WTC11 (cell line): ENCODE data around the gene RP2. TPM values are rescaled to one million over a fixed set of nuclear protein-coding genes. Genes with fewer than 3 reads are reported as not detected.

ENCODE experiments used
- ATAC-seq: fragments of 200-7000 bp; cut with Tn5 transposase; 2 replicates; pipeline ENCODE4 v1.10.0; 2021; ENCODE audit warnings: mild to moderate bottlenecking, moderate library complexity
- CTCF ChIA-PET: fragments of 300-600 bp; sonication (Branson Sonifier 250); formaldehyde crosslinking; loops from one replicate; lab custom pipeline; 2021; ENCODE audit warnings: antibody characterized with exemption; lab: Charles Lee
- POLR2A ChIA-PET: fragments of 350-600 bp; sonication (Branson Sonifier 250); formaldehyde crosslinking; loops from one replicate; lab custom pipeline; 2021; ENCODE audit warnings: antibody characterized with exemption; lab: Charles Lee
- DNase-seq: peaks from one replicate; pipeline ENCODE4 v3.0.0; 2021; ENCODE audit warnings: low spot score
- H3K27ac Mint-ChIP-seq: 2 replicates; pipeline ENCODE4 v1.8.0; 2021; ENCODE audit warnings: mixed read lengths
- H3K27me3 Mint-ChIP-seq: 2 replicates; pipeline ENCODE4 v1.8.0; 2021; ENCODE audit warnings: low read depth, mild to moderate bottlenecking, moderate library complexity, mixed read lengths
- H3K36me3 Mint-ChIP-seq: 2 replicates; pipeline ENCODE4 v1.8.0; 2021; ENCODE audit warnings: mixed read lengths
- H3K4me1 Mint-ChIP-seq: 2 replicates; pipeline ENCODE4 v1.8.0; 2022; ENCODE audit warnings: mixed read lengths
- H3K4me3 Mint-ChIP-seq: 2 replicates; pipeline ENCODE4 v1.8.0; 2021; ENCODE audit warnings: mild to moderate bottlenecking, moderate library complexity, mixed read lengths
- H3K9me3 Mint-ChIP-seq: 2 replicates; pipeline ENCODE4 v1.8.0; 2021; ENCODE audit warnings: mixed read lengths
- CBFB ChIP-seq: sonication (generic); formaldehyde crosslinking; IDR thresholded peaks from 2 replicates; pipeline ENCODE4 v1.8.1; 2022; ENCODE audit warnings: mild to moderate bottlenecking, low read depth, missing genetic modification reagents
- E2F1 ChIP-seq: sonication (generic); formaldehyde crosslinking; IDR thresholded peaks from 2 replicates; pipeline ENCODE4 v1.8.0; 2022; ENCODE audit warnings: mild to moderate bottlenecking, missing genetic modification reagents
- E2F4 ChIP-seq: sonication (generic); formaldehyde crosslinking; IDR thresholded peaks from 2 replicates; pipeline ENCODE4 v1.8.1; 2022; ENCODE audit warnings: low read depth, mild to moderate bottlenecking, moderate library complexity, missing genetic modification reagents, borderline replicate concordance
- ELF4 ChIP-seq: sonication (generic); formaldehyde crosslinking; IDR thresholded peaks from 2 replicates; pipeline ENCODE4 v1.8.1; 2022; ENCODE audit warnings: low read depth, mild to moderate bottlenecking, moderate library complexity, missing genetic modification reagents
- FOXP4 ChIP-seq: sonication (generic); formaldehyde crosslinking; IDR thresholded peaks from 2 replicates; pipeline ENCODE4 v1.8.0; 2022; ENCODE audit warnings: mild to moderate bottlenecking, missing genetic modification reagents
- GABPB1 ChIP-seq: sonication (generic); formaldehyde crosslinking; IDR thresholded peaks from 2 replicates; pipeline ENCODE4 v1.8.1; 2023; ENCODE audit warnings: mild to moderate bottlenecking, missing genetic modification reagents
- JUN ChIP-seq: sonication (generic); formaldehyde crosslinking; IDR thresholded peaks from 2 replicates; pipeline ENCODE4 v1.8.0; 2023; ENCODE audit warnings: mild to moderate bottlenecking, missing genetic modification reagents
- PRRX2 ChIP-seq: fragments of 250-450 bp; sonication (Bioruptor Pico); IDR thresholded peaks from 2 replicates; pipeline ENCODE4 v1.8.0; 2021; ENCODE audit warnings: mild to moderate bottlenecking
- RELA ChIP-seq: sonication (generic); formaldehyde crosslinking; IDR thresholded peaks from 2 replicates; pipeline ENCODE4 v1.8.1; 2022; ENCODE audit warnings: missing genetic modification reagents, mild to moderate bottlenecking, borderline replicate concordance
- USF1 ChIP-seq: sonication (generic); formaldehyde crosslinking; IDR thresholded peaks from 2 replicates; pipeline ENCODE4 v1.8.0; 2022; ENCODE audit warnings: mild to moderate bottlenecking, missing genetic modification reagents
- ZBTB43 ChIP-seq: sonication (generic); formaldehyde crosslinking; IDR thresholded peaks from 2 replicates; pipeline ENCODE4 v1.8.1; 2023; ENCODE audit warnings: mild to moderate bottlenecking, missing genetic modification reagents
- ZNF121 ChIP-seq: sonication (generic); formaldehyde crosslinking; IDR thresholded peaks from 2 replicates; pipeline ENCODE4 v1.8.0; 2023; ENCODE audit warnings: missing genetic modification reagents
- ZNF219 ChIP-seq: sonication (generic); formaldehyde crosslinking; IDR thresholded peaks from 2 replicates; pipeline ENCODE4 v1.8.0; 2023; ENCODE audit warnings: missing genetic modification reagents, mild to moderate bottlenecking, borderline replicate concordance
- ZNF281 ChIP-seq: sonication (generic); formaldehyde crosslinking; IDR thresholded peaks from 2 replicates; pipeline ENCODE4 v1.8.0; 2023; ENCODE audit warnings: mild to moderate bottlenecking, missing genetic modification reagents
- ZNF396 ChIP-seq: fragments of 250-450 bp; sonication (Bioruptor Pico); IDR thresholded peaks from 2 replicates; pipeline ENCODE4 v1.8.0; 2021; ENCODE audit warnings: mild to moderate bottlenecking, moderate library complexity, borderline replicate concordance
- ZNF425 ChIP-seq: fragments of 250-450 bp; sonication (Bioruptor Pico); conservative IDR thresholded peaks from 2 replicates; pipeline ENCODE4 v1.9.0; 2021; ENCODE audit warnings: mild to moderate bottlenecking
- ZNF512 ChIP-seq: sonication (generic); formaldehyde crosslinking; IDR thresholded peaks from 2 replicates; pipeline ENCODE4 v1.8.1; 2022; ENCODE audit warnings: missing genetic modification reagents, borderline replicate concordance
- total RNA-seq: library from RNA; stranded (reverse); gene quantifications from 3 replicates; pipeline ENCODE4 v1.2.3, GENCODE V29; 2021

The RP2 gene
- total RNA-seq, 1 experiment from 2014 or later, result 6.9 TPM

- ATAC-seq (no peak), DNase-seq (no peak)
- Mint-ChIP-seq H3K4me3 (no peak overlapping the region), H3K4me1 (no peaks in the 10 kb centered on the region), H3K36me3 (0 out of 2 replicates have a peak, but pooled peaks cover 3% of the 10 kb centered on the region), H3K27ac (no peak overlapping the region), H3K27me3 (no peaks in the 10 kb centered on the region), H3K9me3 (no peaks in the 10 kb centered on the region)
- ChIA-PET POLR2A (no interaction called here), CTCF (no interaction called here)
- TF ChIP-seq ZNF425 (CRISPR knock-in tag), result no peak
- TF ChIP-seq FOXP4 (CRISPR knock-in tag), result no peak
- TF ChIP-seq ZNF121 (CRISPR knock-in tag), result no peak
- no peak for TF ChIP-seq GABPB1
- no peak for TF ChIP-seq JUN (CRISPR knock-in tag)
- TF ChIP-seq ZNF281 (CRISPR knock-in tag), result no peak
- no peak for TF ChIP-seq ZNF219 (CRISPR knock-in tag)
- TF ChIP-seq E2F1 (CRISPR knock-in tag), result no peak
- TF ChIP-seq ZBTB43, result no peak
- no peak for TF ChIP-seq PRRX2 (CRISPR knock-in tag)
Observed at GRCh38 chrX:46838974-46839480, 2.2 kb downstream of the RP2 start.

- POLR2A ChIA-PET, result no interaction called here
- TF ChIP-seq E2F4 (CRISPR knock-in tag), result no peak
- TF ChIP-seq RELA (CRISPR knock-in tag), result no peak
- TF ChIP-seq ELF4 (CRISPR knock-in tag), result no peak
- TF ChIP-seq CBFB, result no peak
- TF ChIP-seq USF1, result no peak
- TF ChIP-seq ZNF396 (CRISPR knock-in tag), result no peak
- TF ChIP-seq ZNF512, result no peak
Observed at GRCh38 chrX:46840946-46841345, 4.1 kb downstream of the RP2 start.

More at GRCh38 chrX:46840946-46841345, 4.1 kb downstream of the RP2 start:
- CTCF ChIA-PET, result no interaction called here
- no peaks in the 10 kb centered on the region for H3K27me3 Mint-ChIP-seq
- 0 out of 2 replicates have a peak, but pooled peaks cover 3% of the 10 kb centered on the region for H3K36me3 Mint-ChIP-seq
- DNase-seq (no peak), ATAC-seq (no peak)
- H3K9me3 Mint-ChIP-seq, result no peaks in the 10 kb centered on the region
- H3K4me1 Mint-ChIP-seq, result no peaks in the 10 kb centered on the region
- H3K27ac Mint-ChIP-seq, result no peak overlapping the region
- no peak overlapping the region for H3K4me3 Mint-ChIP-seq
